CD14-positive monocyte (primary cell): ENCODE data around the gene EPO. TPM values are rescaled to one million over a fixed set of nuclear protein-coding genes. Genes with fewer than 3 reads are reported as not detected.

Source experiments
- DNase-seq, 3 donors: peaks; one replicate each; pipeline ENCODE4 v3.0.0-alpha.2; 2011 to 2022
- H2AFZ ChIP-seq: 2 replicates; pipeline ENCODE4 v1.6.0; 2012; ENCODE audit warnings: mild to moderate bottlenecking, low read depth, low read length, inconsistent platforms; ENCODE audit not compliant: insufficient read depth, poor library complexity, severe bottlenecking
- H3K27ac ChIP-seq, 2 donors: 1 replicate in 1 of 2; 2 replicates in 1 of 2; pipeline ENCODE4 v1.5.1; 2012 to 2013; ENCODE audit warnings: low read length in 2 of 2, control low read depth in 1 of 2, inconsistent platforms in 1 of 2, low read depth in 1 of 2, mild to moderate bottlenecking in 1 of 2
- H3K27me3 ChIP-seq, 2 donors: one replicate each; pipeline versions ENCODE4 v1.6.0 to v1.6.1; 2011 to 2013; ENCODE audit warnings: low read length in 2 of 2; ENCODE audit not compliant: control insufficient read depth in 2 of 2, insufficient read depth in 2 of 2
- H3K36me3 ChIP-seq, 2 donors: replicated peaks in 1 of 2; 1 replicate in 1 of 2; 2 replicates in 1 of 2; pipeline versions ENCODE4 v1.5.1 to v1.6.1; 2012 to 2013; ENCODE audit warnings: low read length in 2 of 2, control low read depth in 1 of 2, inconsistent platforms in 1 of 2, mild to moderate bottlenecking in 1 of 2; ENCODE audit not compliant: insufficient read depth in 2 of 2, control insufficient read depth in 1 of 2
- H3K4me1 ChIP-seq, 2 donors: 1 replicate in 1 of 2; 2 replicates in 1 of 2; pipeline versions ENCODE4 v1.5.1 to v1.6.1; 2012 to 2013; ENCODE audit warnings: low read length in 2 of 2, control low read depth in 1 of 2, inconsistent platforms in 1 of 2, mild to moderate bottlenecking in 1 of 2, moderate library complexity in 1 of 2; ENCODE audit not compliant: insufficient read depth in 2 of 2, control insufficient read depth in 1 of 2
- H3K4me2 ChIP-seq: replicated peaks from 2 replicates; pipeline ENCODE3; 2012; ENCODE audit warnings: low read length, moderate library complexity, mild to moderate bottlenecking; ENCODE audit not compliant: poor library complexity, severe bottlenecking; ENCODE audit errors: extremely low read depth
- H3K4me3 ChIP-seq, 3 experiments: fragments of 200-600 bp in 1 of 3; sonication (generic) in 1 of 3; replicated peaks in 1 of 3; 1 replicate in 2 of 3; 2 replicates in 1 of 3; pipeline ENCODE4 v1.5.1; 2011 to 2013; ENCODE audit warnings: low read length in 3 of 3, mild to moderate bottlenecking in 3 of 3, control low read depth in 2 of 3, low read depth in 2 of 3, inconsistent platforms in 1 of 3, moderate library complexity in 1 of 3
- H3K79me2 ChIP-seq: 2 replicates; pipeline ENCODE4 v1.6.0; 2012; ENCODE audit warnings: mild to moderate bottlenecking, control low read depth, inconsistent platforms, low read length, moderate library complexity; ENCODE audit not compliant: insufficient read depth
- H3K9ac ChIP-seq: 2 replicates; pipeline ENCODE4 v1.6.0; 2017; ENCODE audit warnings: low read length, mild to moderate bottlenecking; ENCODE audit not compliant: insufficient read depth, poor library complexity, severe bottlenecking
- H3K9me3 ChIP-seq, 2 donors: replicated peaks in 1 of 2; 1 replicate in 1 of 2; 2 replicates in 1 of 2; pipeline versions ENCODE4 v1.5.1 to v1.6.1; 2012 to 2013; ENCODE audit warnings: low read length in 2 of 2, control low read depth in 1 of 2; ENCODE audit not compliant: control insufficient read depth in 1 of 2, insufficient read depth in 1 of 2
- H4K20me1 ChIP-seq: 2 replicates; pipeline ENCODE4 v1.6.0; 2012; ENCODE audit warnings: mild to moderate bottlenecking, low read length, control low read depth, moderate library complexity; ENCODE audit not compliant: insufficient read depth
- H3K27ac Mint-ChIP-seq, 7 donors: one replicate each; pipeline ENCODE4 v1.8.0; 2020; ENCODE audit warnings: mild to moderate bottlenecking in 7 of 7, mixed read lengths in 7 of 7, moderate library complexity in 6 of 7, inconsistent platforms in 2 of 7
- H3K27me3 Mint-ChIP-seq, 3 donors: one replicate each; pipeline ENCODE4 v1.8.0; 2021 to 2022; ENCODE audit warnings: low read depth in 3 of 3, mild to moderate bottlenecking in 3 of 3, mixed read lengths in 3 of 3, moderate library complexity in 3 of 3, inconsistent platforms in 1 of 3
- H3K36me3 Mint-ChIP-seq, 2 donors: one replicate each; pipeline ENCODE4 v1.8.0; 2020; ENCODE audit warnings: mixed read lengths in 2 of 2, inconsistent platforms in 1 of 2, mild to moderate bottlenecking in 1 of 2
- H3K4me1 Mint-ChIP-seq: one replicate; pipeline ENCODE4 v1.8.0; 2020; ENCODE audit warnings: mild to moderate bottlenecking, mixed read lengths
- H3K4me3 Mint-ChIP-seq, 2 donors: one replicate each; pipeline ENCODE4 v1.8.0; 2020; ENCODE audit warnings: mild to moderate bottlenecking in 2 of 2, mixed read lengths in 2 of 2, moderate library complexity in 1 of 2
- H3K9me3 Mint-ChIP-seq, 7 donors: one replicate each; pipeline ENCODE4 v1.8.0; 2020 to 2022; ENCODE audit warnings: mixed read lengths in 7 of 7, mild to moderate bottlenecking in 6 of 7, moderate library complexity in 6 of 7, inconsistent platforms in 2 of 7
- WGBS: methylation state at CpG from one replicate; pipeline ENCODE4 v1.1.5; 2013; ENCODE audit warnings: missing lambda C conversion rate; ENCODE audit not compliant: insufficient coverage; 5-methylcytosine and 5-hydroxymethylcytosine counted together
- intact Hi-C, 2 donors: fragments of 100-400 bp; cut with micrococcal nuclease; formaldehyde crosslinking; loops; one replicate each; pipeline versions ENCODE4 v1.15.0 to v1.15.1; 2023
- polyA plus RNA-seq, 3 donors: library from polyadenylated mRNA; depleted of rRNA in 1 of 3; unstranded in 2 of 3; stranded (reverse) in 1 of 3; fragments of 300-500 nt in 2 of 3; fragments of >200 nt in 1 of 3; fragmentation: Illumina TruSeq in 2 of 3; gene quantifications; 1 replicate in 2 of 3; 2 replicates in 1 of 3; pipeline ENCODE4 v1.2.3, GENCODE V29; 2012 to 2021
- TF ChIP-seq, protein P1 (sequence below): fragments of 200-600 bp; IDR thresholded peaks from one replicate; pipeline ENCODE4 v1.8.0; 2022; ENCODE audit warnings: antibody characterized with exemption, mild to moderate bottlenecking

The EPO gene
- polyA plus RNA-seq, 3 donors, result not detected

DNA sequence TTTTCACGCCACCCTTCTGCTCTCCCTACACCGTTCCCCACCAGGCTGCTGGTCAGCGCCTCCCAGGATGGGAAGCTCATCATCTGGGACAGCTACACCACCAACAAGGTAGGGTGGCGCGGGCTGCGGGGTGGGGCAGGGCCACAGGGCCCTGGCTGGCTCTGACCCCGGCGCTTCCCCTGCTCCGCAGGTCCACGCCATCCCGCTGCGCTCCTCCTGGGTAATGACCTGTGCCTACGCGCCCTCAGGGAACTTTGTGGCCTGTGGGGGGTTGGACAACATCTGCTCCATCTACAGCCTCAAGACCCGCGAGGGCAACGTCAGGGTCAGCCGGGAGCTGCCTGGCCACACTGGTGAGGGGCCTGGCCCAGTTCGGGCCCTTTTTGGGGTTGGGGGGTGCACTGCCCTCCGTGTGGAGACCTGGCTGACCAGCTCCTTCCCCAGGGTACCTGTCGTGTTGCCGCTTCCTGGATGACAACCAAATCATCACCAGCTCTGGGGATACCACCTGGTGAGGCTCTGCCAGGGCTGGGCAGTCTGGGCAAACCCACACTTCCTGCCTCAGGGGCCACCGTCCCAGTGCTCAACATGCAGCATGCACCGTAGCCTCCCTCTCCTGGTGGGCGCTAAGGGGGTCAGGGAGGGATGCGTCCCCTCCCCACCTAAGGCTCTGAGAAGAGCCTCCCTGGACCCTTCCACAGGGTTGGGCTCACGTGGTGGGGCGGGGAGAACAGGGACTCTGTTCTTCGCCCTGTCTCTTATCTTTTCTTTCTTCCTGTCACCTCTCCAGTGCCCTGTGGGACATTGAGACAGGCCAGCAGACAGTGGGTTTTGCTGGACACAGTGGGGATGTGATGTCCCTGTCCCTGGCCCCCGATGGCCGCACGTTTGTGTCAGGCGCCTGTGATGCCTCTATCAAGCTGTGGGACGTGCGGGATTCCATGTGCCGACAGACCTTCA lies 42.7 kb upstream of the EPO start:
- WGBS, result 93% methylated on average over 23 of the region's 36 CpGs
- TF ChIP-seq, protein P1, sequence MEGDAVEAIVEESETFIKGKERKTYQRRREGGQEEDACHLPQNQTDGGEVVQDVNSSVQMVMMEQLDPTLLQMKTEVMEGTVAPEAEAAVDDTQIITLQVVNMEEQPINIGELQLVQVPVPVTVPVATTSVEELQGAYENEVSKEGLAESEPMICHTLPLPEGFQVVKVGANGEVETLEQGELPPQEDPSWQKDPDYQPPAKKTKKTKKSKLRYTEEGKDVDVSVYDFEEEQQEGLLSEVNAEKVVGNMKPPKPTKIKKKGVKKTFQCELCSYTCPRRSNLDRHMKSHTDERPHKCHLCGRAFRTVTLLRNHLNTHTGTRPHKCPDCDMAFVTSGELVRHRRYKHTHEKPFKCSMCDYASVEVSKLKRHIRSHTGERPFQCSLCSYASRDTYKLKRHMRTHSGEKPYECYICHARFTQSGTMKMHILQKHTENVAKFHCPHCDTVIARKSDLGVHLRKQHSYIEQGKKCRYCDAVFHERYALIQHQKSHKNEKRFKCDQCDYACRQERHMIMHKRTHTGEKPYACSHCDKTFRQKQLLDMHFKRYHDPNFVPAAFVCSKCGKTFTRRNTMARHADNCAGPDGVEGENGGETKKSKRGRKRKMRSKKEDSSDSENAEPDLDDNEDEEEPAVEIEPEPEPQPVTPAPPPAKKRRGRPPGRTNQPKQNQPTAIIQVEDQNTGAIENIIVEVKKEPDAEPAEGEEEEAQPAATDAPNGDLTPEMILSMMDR, result no peak
- Mint-ChIP-seq H3K4me3 (no peak overlapping the region), H3K27ac (peak overlapping the region in 6 of 7 donors; percentile 82 to 92 (median 86)), H3K27me3 (peaks cover 0 to 4% (median 1%) of the 10 kb centered on the region in 3 donors), H3K36me3 (peaks cover 32 to 52% of the 10 kb centered on the region in 2 donors), H3K4me1 (peaks cover 43% of the 10 kb centered on the region), H3K9me3 (peaks cover 0 to 2% (median 0%) of the 10 kb centered on the region in 7 donors)
- H3K27ac ChIP-seq, result peak overlapping the region; percentile 54 to 65
- peaks cover 53 to 59% of the 10 kb centered on the region in 2 donors for H3K4me1 ChIP-seq
- peaks cover 52 to 56% of the 10 kb centered on the region in 2 donors for H3K36me3 ChIP-seq
- no peak overlapping the region for H3K4me2 ChIP-seq
- no peak overlapping the region for H2AFZ ChIP-seq
- H3K27me3 ChIP-seq, result no peaks in the 10 kb centered on the region
- H3K9me3 ChIP-seq, result no peaks in the 10 kb centered on the region
- H4K20me1 ChIP-seq, result peaks cover 74% of the 10 kb centered on the region
- intact Hi-C loops, result loop anchor here in 1 of 2 donors (10.0 kb wide), 2 partner anchors 243 to 553 kb away; partner anchors contain the start of genes MBLAC1 and PPP1R35
- no peak overlapping the region for H3K9ac ChIP-seq
- H3K4me3 ChIP-seq, result no peak overlapping the region
- DNase-seq, result peak in 1 of 3 donors; percentile 5
- peaks cover 48% of the 10 kb centered on the region for H3K79me2 ChIP-seq

DNA sequence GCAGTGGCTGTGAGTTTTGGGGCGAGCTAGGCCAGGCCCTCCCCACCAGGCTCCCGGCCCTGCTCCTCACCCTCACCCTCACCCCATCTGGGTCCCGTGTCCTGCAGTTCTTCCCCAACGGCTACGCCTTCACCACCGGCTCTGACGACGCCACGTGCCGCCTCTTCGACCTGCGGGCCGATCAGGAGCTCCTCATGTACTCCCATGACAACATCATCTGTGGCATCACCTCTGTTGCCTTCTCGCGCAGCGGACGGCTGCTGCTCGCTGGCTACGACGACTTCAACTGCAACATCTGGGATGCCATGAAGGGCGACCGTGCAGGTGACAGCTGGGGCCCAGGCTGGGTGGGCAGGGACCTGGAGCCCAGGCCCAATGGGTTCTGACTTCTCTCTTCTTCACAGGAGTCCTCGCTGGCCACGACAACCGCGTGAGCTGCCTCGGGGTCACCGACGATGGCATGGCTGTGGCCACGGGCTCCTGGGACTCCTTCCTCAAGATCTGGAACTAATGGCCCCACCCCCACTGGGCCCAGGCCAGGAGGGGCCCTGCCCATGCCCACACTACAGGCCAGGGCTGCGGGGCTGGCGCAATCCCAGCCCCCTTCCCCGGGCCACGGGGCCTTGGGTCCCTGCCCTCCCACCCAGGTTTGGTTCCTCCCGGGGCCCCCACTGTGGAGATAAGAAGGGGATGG lies 41.8 kb upstream of the EPO start:
- Mint-ChIP-seq H3K36me3 (peaks cover 35 to 58% of the 10 kb centered on the region in 2 donors), H3K9me3 (peaks cover 0 to 1% (median 0%) of the 10 kb centered on the region in 7 donors), H3K4me1 (peaks cover 38% of the 10 kb centered on the region), H3K27ac (peak overlapping the region; percentile 21 to 92 (median 72)), H3K27me3 (peaks cover 0 to 2% (median 0%) of the 10 kb centered on the region in 3 donors), H3K4me3 (no peak overlapping the region)
- TF ChIP-seq, protein P1, result no peak
- Histone ChIP-seq H3K9me3 (no peaks in the 10 kb centered on the region), H3K27ac (peak overlapping the region; percentile 54 to 65), H3K4me1 (peaks cover 48 to 52% of the 10 kb centered on the region in 2 donors), H3K79me2 (peaks cover 48% of the 10 kb centered on the region), H3K4me3 (no peak overlapping the region), H4K20me1 (peaks cover 83% of the 10 kb centered on the region), H2AFZ (no peak overlapping the region), H3K9ac (no peak overlapping the region), H3K27me3 (no peaks in the 10 kb centered on the region), H3K4me2 (no peak overlapping the region), H3K36me3 (peaks cover 60 to 64% of the 10 kb centered on the region in 2 donors)
- 89% methylated on average over 21 of the region's 35 CpGs for whole genome bisulfite sequencing
- DNase-seq, result no peak
- intact Hi-C loops, result loop anchor here in 1 of 2 donors (10.0 kb wide), 2 partner anchors 244 to 554 kb away; partner anchors contain the start of genes MBLAC1 and PPP1R35
